Measurements from ENCODE around the gene SMARCB1. TPM values are rescaled to one million over a fixed set of nuclear protein-coding genes. Genes with fewer than 3 reads are reported as not detected.

Gene SMARCB1
- total and polyA plus RNA-seq, 2 donors (not counting 1 experiment from before 2014, with no cell fraction given), result 20.5 to 86.4 TPM

DNA sequence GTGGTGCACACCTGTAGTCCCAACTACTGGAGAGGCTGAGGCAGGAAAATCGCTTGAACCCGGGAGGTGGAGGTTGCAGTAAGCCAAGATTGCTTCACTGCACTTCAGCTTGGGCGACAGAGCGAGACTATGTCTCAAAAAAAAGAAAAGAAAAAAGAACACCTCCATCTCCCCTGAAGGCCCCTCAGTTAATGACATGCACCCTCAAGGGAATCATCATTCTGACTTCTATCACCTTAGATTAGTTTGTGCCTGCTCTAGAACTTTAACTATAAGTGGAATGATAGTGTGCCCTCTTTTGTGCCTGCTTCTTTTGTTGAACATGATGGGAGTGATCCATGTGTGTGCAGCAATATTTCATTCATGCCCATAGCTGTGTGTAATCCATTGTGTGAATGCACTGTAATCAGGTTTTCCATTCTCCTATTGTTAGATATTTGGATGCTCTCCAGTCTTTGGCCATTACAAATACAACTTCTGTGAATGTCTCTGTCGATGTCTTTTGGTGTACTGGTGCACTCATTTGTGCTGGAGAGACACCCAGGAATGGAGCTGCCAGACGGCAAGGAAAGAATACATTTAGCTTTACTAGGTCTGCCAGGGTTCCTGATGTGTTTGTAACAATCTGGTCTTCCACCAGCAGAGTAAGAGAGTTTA lies 31.7 kb upstream of the SMARCB1 start:
- Histone ChIP-seq H4K20me1 (ENCODE audit: control insufficient read depth, extremely low read depth, insufficient read depth, low read length) (no peaks in the 10 kb centered on the region), H3K4me1 (ENCODE audit: control insufficient read depth, extremely low read depth, insufficient read depth, low read length) (no peaks in the 10 kb centered on the region), H3K27ac (ENCODE audit: insufficient read depth, low read length) (no peak overlapping the region), H3K36me3 (ENCODE audit: control insufficient read depth, insufficient read depth, low read length) (no peaks in the 10 kb centered on the region), H3K4me3 (replicated peaks in 1 of 4; ENCODE audit: control extremely low read depth in 1 of 4, insufficient read depth in 1 of 4, low read depth in 3 of 4, low read length in 4 of 4) (no peak overlapping the region), H3K27me3 (ENCODE audit: control insufficient read depth, insufficient read depth, low read length) (no peaks in the 10 kb centered on the region), H3K4me2 (ENCODE audit: extremely low read depth, insufficient read depth, low read length) (no peak overlapping the region), H3K9ac (ENCODE audit: insufficient read depth, low read length) (no peak overlapping the region), H3K9me3 (ENCODE audit: control insufficient read depth, insufficient read depth, low read depth, low read length) (no peaks in the 10 kb centered on the region), H2AFZ (ENCODE audit: low read length) (no peak overlapping the region), H3K79me2 (ENCODE audit: control insufficient read depth, insufficient read depth, low read length) (no peaks in the 10 kb centered on the region)
- TF ChIP-seq EZH2 (IDR thresholded peaks at IDR 0.05; ENCODE audit: low read length, missing control alignments), result no peak
- TF ChIP-seq, protein P1, sequence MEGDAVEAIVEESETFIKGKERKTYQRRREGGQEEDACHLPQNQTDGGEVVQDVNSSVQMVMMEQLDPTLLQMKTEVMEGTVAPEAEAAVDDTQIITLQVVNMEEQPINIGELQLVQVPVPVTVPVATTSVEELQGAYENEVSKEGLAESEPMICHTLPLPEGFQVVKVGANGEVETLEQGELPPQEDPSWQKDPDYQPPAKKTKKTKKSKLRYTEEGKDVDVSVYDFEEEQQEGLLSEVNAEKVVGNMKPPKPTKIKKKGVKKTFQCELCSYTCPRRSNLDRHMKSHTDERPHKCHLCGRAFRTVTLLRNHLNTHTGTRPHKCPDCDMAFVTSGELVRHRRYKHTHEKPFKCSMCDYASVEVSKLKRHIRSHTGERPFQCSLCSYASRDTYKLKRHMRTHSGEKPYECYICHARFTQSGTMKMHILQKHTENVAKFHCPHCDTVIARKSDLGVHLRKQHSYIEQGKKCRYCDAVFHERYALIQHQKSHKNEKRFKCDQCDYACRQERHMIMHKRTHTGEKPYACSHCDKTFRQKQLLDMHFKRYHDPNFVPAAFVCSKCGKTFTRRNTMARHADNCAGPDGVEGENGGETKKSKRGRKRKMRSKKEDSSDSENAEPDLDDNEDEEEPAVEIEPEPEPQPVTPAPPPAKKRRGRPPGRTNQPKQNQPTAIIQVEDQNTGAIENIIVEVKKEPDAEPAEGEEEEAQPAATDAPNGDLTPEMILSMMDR (conservative IDR thresholded peaks at IDR 0.05 in 1 of 2, IDR thresholded peaks at IDR 0.05 in 1 of 2; ENCODE audit: low read depth in 1 of 2, low read length in 2 of 2), result no peak
- DNase-seq (ENCODE audit: low read depth in 2 of 2), result no peak

DNA sequence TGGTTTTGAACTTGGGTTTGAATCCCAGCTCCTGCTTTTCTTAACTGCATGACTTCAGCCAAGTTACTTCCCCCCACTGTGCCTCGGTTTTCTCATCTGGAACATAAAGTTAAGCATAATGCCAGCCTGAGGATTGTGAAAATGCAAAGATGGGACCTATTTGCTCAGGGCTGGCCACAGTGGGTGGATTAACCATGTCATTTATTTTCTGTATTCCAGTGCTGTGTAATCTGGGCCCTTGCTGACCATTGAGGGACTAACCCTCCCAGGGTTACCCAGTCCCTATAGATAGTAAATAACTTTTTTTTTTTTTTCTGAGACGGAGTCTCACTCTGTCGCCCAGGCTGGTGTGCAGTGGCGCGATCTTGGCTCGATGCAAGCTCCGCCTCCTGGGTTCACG lies 31.1 kb upstream of the SMARCB1 start:
- H4K20me1 ChIP-seq (ENCODE audit: control insufficient read depth, extremely low read depth, insufficient read depth, low read length), result no peaks in the 10 kb centered on the region

DNA sequence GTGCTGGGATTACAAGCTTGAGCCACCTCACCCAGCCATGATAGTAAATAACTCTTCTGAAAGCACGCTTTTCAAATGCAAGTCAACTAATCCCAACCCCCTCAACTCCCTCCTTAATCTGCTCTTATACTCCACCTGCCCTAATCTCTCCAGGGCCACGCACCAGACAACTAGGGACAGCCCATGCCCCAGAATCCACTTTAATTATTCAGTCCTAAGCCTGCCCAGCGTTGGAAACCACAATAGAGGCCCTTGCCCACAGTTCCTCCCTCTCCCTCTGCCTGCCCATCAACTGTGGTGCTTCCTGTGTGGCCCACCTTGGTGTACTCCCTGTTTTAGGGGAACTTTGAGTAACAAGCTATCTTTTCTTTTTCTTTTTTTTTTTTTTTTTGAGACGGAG lies 29.9 kb upstream of the SMARCB1 start:
- Histone ChIP-seq H4K20me1 (ENCODE audit: control insufficient read depth, extremely low read depth, insufficient read depth, low read length) (no peaks in the 10 kb centered on the region), H3K27me3 (ENCODE audit: control insufficient read depth, insufficient read depth, low read length) (no peaks in the 10 kb centered on the region), H3K9me3 (ENCODE audit: control insufficient read depth, insufficient read depth, low read depth, low read length) (no peaks in the 10 kb centered on the region), H2AFZ (ENCODE audit: low read length) (no peak overlapping the region), H3K4me2 (ENCODE audit: extremely low read depth, insufficient read depth, low read length) (no peak overlapping the region), H3K27ac (ENCODE audit: insufficient read depth, low read length) (no peak overlapping the region), H3K36me3 (ENCODE audit: control insufficient read depth, insufficient read depth, low read length) (no peaks in the 10 kb centered on the region), H3K4me3 (replicated peaks in 1 of 4; ENCODE audit: control extremely low read depth in 1 of 4, insufficient read depth in 1 of 4, low read depth in 3 of 4, low read length in 4 of 4) (no peak overlapping the region), H3K4me1 (ENCODE audit: control insufficient read depth, extremely low read depth, insufficient read depth, low read length) (no peaks in the 10 kb centered on the region), H3K79me2 (ENCODE audit: control insufficient read depth, insufficient read depth, low read length) (no peaks in the 10 kb centered on the region), H3K9ac (ENCODE audit: insufficient read depth, low read length) (no peak overlapping the region)
- TF ChIP-seq EZH2 (IDR thresholded peaks at IDR 0.05; ENCODE audit: low read length, missing control alignments), result no peak
- TF ChIP-seq, protein P1 (conservative IDR thresholded peaks at IDR 0.05 in 1 of 2, IDR thresholded peaks at IDR 0.05 in 1 of 2; ENCODE audit: low read depth in 1 of 2, low read length in 2 of 2), result no peak
- DNase-seq (ENCODE audit: low read depth in 2 of 2), result no peak

More for the DNA sequence above, 31.1 kb upstream of the SMARCB1 start:
- Histone ChIP-seq H3K9ac (ENCODE audit: insufficient read depth, low read length) (no peak overlapping the region), H3K27me3 (ENCODE audit: control insufficient read depth, insufficient read depth, low read length) (no peaks in the 10 kb centered on the region), H3K9me3 (ENCODE audit: control insufficient read depth, insufficient read depth, low read depth, low read length) (no peaks in the 10 kb centered on the region), H3K36me3 (ENCODE audit: control insufficient read depth, insufficient read depth, low read length) (no peaks in the 10 kb centered on the region), H2AFZ (ENCODE audit: low read length) (no peak overlapping the region), H3K4me1 (ENCODE audit: control insufficient read depth, extremely low read depth, insufficient read depth, low read length) (no peaks in the 10 kb centered on the region), H3K4me2 (ENCODE audit: extremely low read depth, insufficient read depth, low read length) (no peak overlapping the region), H3K27ac (ENCODE audit: insufficient read depth, low read length) (no peak overlapping the region), H3K79me2 (ENCODE audit: control insufficient read depth, insufficient read depth, low read length) (no peaks in the 10 kb centered on the region), H3K4me3 (replicated peaks in 1 of 4; ENCODE audit: control extremely low read depth in 1 of 4, insufficient read depth in 1 of 4, low read depth in 3 of 4, low read length in 4 of 4) (no peak overlapping the region)
- no peak for DNase-seq (ENCODE audit: low read depth in 2 of 2)
- TF ChIP-seq, protein P1 (conservative IDR thresholded peaks at IDR 0.05 in 1 of 2, IDR thresholded peaks at IDR 0.05 in 1 of 2; ENCODE audit: low read depth in 1 of 2, low read length in 2 of 2), result no peak
- no peak for TF ChIP-seq EZH2 (IDR thresholded peaks at IDR 0.05; ENCODE audit: low read length, missing control alignments)

Data from fibroblast of lung (primary cell).